Osteoblast (primary cell): ENCODE results near the gene STARD3. TPM values are rescaled to one million over a fixed set of nuclear protein-coding genes. Genes with fewer than 3 reads are reported as not detected.

ENCODE experiments used
- DNase-seq: peaks from one replicate; pipeline ENCODE4 v3.0.0; 2011; ENCODE audit warnings: low spot score, mixed read lengths; ENCODE audit not compliant: insufficient read length; ENCODE audit errors: missing footprints
- H2AFZ ChIP-seq: 2 replicates; pipeline ENCODE4 v1.6.0; 2011; ENCODE audit warnings: mild to moderate bottlenecking, low read length
- H3K27ac ChIP-seq: 2 replicates; pipeline ENCODE4 v1.5.1; 2011; ENCODE audit warnings: mild to moderate bottlenecking, low read depth, low read length, moderate library complexity
- H3K27me3 ChIP-seq: 2 replicates; pipeline ENCODE4 v1.6.0; 2012; ENCODE audit warnings: mild to moderate bottlenecking, control low read depth, inconsistent platforms, low read length, moderate library complexity; ENCODE audit not compliant: insufficient read depth
- H3K36me3 ChIP-seq: 2 replicates; pipeline ENCODE4 v1.5.1; 2011; ENCODE audit warnings: mild to moderate bottlenecking, low read length, control low read depth, moderate library complexity; ENCODE audit not compliant: insufficient read depth
- H3K4me1 ChIP-seq: 2 replicates; pipeline ENCODE4 v1.5.1; 2011; ENCODE audit warnings: mild to moderate bottlenecking, low read length, control low read depth, moderate library complexity; ENCODE audit not compliant: insufficient read depth
- H3K4me2 ChIP-seq: 2 replicates; pipeline ENCODE4 v1.6.0; 2011; ENCODE audit warnings: mild to moderate bottlenecking, low read length; ENCODE audit not compliant: insufficient read depth
- H3K4me3 ChIP-seq: fragments of 200-600 bp; sonication (generic); 3 replicates; pipeline ENCODE4 v1.5.1; 2012; ENCODE audit warnings: mild to moderate bottlenecking, low read length, inconsistent platforms; ENCODE audit not compliant: insufficient read depth
- H3K79me2 ChIP-seq: 2 replicates; pipeline ENCODE4 v1.6.0; 2012; ENCODE audit warnings: mild to moderate bottlenecking, low read length, control low read depth, inconsistent platforms; ENCODE audit not compliant: insufficient read depth
- H3K9me3 ChIP-seq: 2 replicates; pipeline ENCODE4 v1.5.1; 2011; ENCODE audit warnings: low read depth, low read length, control low read depth
- H4K20me1 ChIP-seq: 2 replicates; pipeline ENCODE4 v1.6.0; 2012; ENCODE audit warnings: mild to moderate bottlenecking, low read length, control low read depth; ENCODE audit not compliant: insufficient read depth
- CTCF ChIP-seq: IDR thresholded peaks from 2 replicates; pipeline ENCODE4 v1.5.1; 2011; ENCODE audit warnings: mild to moderate bottlenecking, low read depth, low read length, moderate library complexity; ENCODE audit errors: extremely low read depth
- total RNA-seq: library from RNA; depleted of rRNA; stranded (reverse); fragments of >200 nt; gene quantifications from 2 replicates; pipeline ENCODE4 v1.2.3, GENCODE V29; 2012

STARD3 gene
- total RNA-seq, 1 donor: 35.8 TPM

GRCh38 chr17:39699818-39700147 is 62.8 kb downstream of the STARD3 start, which contains the start of gene ERBB2:
Gene ERBB2, plus strand, starts transcription at chr17:39700064. Its CDS starts 175 bp downstream, at chr17:39700239.
- peak within 1 kb of the TSS; percentile 76 for H3K4me3 ChIP-seq
- no peaks in the 10 kb centered on the region for H3K36me3 ChIP-seq
- TF ChIP-seq CTCF: no peak
- H3K27me3 ChIP-seq: no peaks in the 10 kb centered on the region
- H4K20me1 ChIP-seq: peaks cover 25% of the 10 kb centered on the region
- H2AFZ ChIP-seq: peak within 1 kb of the TSS; percentile 83
- peaks cover 11% of the 10 kb centered on the region for H3K4me1 ChIP-seq
- H3K79me2 ChIP-seq: peaks cover 49% of the 10 kb centered on the region
- DNase-seq: peak; percentile 97
- H3K9me3 ChIP-seq: no peaks in the 10 kb centered on the region
- peak within 1 kb of the TSS; percentile 86 for H3K4me2 ChIP-seq
- H3K27ac ChIP-seq: peak within 1 kb of the TSS; percentile 19

- DNase-seq: peak; percentile 97
- Histone ChIP-seq H3K79me2 (peaks cover 55% of the 10 kb centered on the region), H3K27me3 (no peaks in the 10 kb centered on the region)
Measured at GRCh38 chr17:39700148-39700987, 63.4 kb downstream of the STARD3 start.

GRCh38 chr17:39701012-39701783 is 64.3 kb downstream of the STARD3 start:
- peaks cover 37% of the 10 kb centered on the region for H4K20me1 ChIP-seq
- H3K27me3 ChIP-seq: no peaks in the 10 kb centered on the region
- H3K27ac ChIP-seq: no peak overlapping the region
- peak; percentile 61 for DNase-seq
- peaks cover 13% of the 10 kb centered on the region for H3K4me1 ChIP-seq
- no peaks in the 10 kb centered on the region for H3K9me3 ChIP-seq
- H3K79me2 ChIP-seq: peaks cover 63% of the 10 kb centered on the region
- no peak overlapping the region for H2AFZ ChIP-seq
- peak overlapping the region; percentile 76 for H3K4me3 ChIP-seq
- TF ChIP-seq CTCF: no peak
- H3K36me3 ChIP-seq: no peaks in the 10 kb centered on the region
- peak overlapping the region; percentile 86 for H3K4me2 ChIP-seq

More at GRCh38 chr17:39700148-39700987, 63.4 kb downstream of the STARD3 start:
- H3K36me3 ChIP-seq: no peaks in the 10 kb centered on the region
- H4K20me1 ChIP-seq: peaks cover 31% of the 10 kb centered on the region
- no peak overlapping the region for H3K27ac ChIP-seq
- H3K4me1 ChIP-seq: peaks cover 13% of the 10 kb centered on the region
- H3K4me3 ChIP-seq: peak overlapping the region; percentile 76
- H3K9me3 ChIP-seq: no peaks in the 10 kb centered on the region
- H3K4me2 ChIP-seq: peak overlapping the region; percentile 86
- H2AFZ ChIP-seq: peak overlapping the region; percentile 42
- TF ChIP-seq CTCF: no peak
